AG09319 (cell line): Measurements from ENCODE around the gene DHRSX.

Experiments
- DNase-seq: peaks from one replicate; pipeline ENCODE4 v3.0.0-alpha.2; 2010; ENCODE audit warnings: low read depth; ENCODE audit errors: extremely low read depth
- TF ChIP-seq, protein P1 (sequence below): IDR thresholded peaks from 2 replicates; pipeline ENCODE4 v1.5.1; 2011; ENCODE audit warnings: low read depth, mild to moderate bottlenecking, inconsistent platforms, low read length, moderate library complexity

DHRSX gene

DNA sequence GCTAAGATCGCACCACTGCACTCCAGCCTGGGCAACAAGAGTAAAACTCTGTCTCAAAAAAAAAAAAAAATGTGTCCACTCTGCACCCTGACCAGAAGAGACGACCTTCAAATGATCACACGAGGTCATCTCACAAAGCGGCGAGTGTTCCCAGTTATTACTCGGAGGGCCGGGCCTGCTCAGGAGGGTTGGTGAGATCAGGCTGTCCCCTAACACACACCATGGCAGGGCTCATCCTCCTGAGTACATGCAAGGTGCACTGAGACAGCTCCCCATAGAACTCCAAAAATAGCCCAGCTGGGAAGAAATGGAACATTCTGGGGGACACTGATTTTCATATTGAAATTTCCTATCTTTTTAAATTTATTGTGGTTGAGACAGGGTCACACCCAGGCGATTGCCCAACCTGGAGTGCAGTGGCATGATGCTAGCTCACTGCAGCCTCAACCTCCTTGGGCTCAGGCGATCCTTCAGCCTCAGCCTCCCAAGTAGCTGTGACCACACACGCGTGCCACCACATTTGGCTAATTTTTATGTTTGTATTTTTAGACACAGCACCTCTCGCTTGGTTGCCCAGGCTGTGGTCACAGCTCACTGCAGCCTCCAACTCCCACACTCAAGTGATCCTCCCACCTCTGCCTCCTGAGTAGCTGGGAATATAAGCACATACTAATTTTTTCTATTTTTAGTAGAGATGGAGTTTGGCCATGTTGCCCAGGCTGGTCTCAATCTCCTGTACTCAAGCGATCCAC, 51.5 kb downstream of the DHRSX start:
- TF ChIP-seq, protein P1, sequence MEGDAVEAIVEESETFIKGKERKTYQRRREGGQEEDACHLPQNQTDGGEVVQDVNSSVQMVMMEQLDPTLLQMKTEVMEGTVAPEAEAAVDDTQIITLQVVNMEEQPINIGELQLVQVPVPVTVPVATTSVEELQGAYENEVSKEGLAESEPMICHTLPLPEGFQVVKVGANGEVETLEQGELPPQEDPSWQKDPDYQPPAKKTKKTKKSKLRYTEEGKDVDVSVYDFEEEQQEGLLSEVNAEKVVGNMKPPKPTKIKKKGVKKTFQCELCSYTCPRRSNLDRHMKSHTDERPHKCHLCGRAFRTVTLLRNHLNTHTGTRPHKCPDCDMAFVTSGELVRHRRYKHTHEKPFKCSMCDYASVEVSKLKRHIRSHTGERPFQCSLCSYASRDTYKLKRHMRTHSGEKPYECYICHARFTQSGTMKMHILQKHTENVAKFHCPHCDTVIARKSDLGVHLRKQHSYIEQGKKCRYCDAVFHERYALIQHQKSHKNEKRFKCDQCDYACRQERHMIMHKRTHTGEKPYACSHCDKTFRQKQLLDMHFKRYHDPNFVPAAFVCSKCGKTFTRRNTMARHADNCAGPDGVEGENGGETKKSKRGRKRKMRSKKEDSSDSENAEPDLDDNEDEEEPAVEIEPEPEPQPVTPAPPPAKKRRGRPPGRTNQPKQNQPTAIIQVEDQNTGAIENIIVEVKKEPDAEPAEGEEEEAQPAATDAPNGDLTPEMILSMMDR, result no peak
- DNase-seq, result no peak

DNA sequence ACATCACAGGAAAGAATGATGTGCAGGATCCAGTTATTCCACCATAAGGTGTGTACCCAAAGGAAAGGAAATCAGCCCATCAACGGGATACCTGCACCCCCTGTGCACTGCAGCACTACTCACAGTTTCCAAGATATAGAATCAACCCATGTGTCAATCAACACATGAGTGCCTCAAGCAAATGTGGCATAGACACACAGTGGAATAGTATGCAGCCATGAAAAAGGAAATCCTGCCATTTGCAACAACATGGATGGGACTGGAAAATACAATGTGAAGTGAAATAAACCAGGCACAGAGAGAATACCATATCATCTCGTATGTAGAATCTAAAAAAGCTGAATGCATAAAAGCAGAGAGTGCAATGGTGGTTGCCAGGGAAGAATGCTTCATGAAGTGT, 53.3 kb downstream of the DHRSX start:
- DNase-seq, result no peak

DNA sequence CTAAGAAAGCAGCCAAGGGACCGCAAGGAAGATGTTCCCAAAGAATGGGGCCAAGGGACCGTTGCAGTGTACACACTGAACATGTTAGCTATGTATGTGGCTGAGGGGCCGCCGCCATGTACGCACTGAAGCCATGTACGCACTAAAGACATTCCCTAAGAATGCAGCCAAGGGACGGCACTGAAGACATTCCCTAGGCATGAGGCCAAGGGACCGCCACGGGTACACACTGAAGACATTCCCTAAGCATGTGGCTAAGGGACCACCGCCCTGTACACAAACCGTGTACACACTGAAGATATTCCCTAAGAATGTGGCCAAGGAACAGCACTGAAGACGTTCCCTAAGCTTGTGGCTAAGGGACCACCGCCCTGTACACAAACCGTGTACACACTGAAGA, 54.0 kb downstream of the DHRSX start:
- TF ChIP-seq, protein P1, result no peak
- no peak for DNase-seq

More for the DNA sequence above, 53.3 kb downstream of the DHRSX start:
- TF ChIP-seq, protein P1, result no peak

DNA sequence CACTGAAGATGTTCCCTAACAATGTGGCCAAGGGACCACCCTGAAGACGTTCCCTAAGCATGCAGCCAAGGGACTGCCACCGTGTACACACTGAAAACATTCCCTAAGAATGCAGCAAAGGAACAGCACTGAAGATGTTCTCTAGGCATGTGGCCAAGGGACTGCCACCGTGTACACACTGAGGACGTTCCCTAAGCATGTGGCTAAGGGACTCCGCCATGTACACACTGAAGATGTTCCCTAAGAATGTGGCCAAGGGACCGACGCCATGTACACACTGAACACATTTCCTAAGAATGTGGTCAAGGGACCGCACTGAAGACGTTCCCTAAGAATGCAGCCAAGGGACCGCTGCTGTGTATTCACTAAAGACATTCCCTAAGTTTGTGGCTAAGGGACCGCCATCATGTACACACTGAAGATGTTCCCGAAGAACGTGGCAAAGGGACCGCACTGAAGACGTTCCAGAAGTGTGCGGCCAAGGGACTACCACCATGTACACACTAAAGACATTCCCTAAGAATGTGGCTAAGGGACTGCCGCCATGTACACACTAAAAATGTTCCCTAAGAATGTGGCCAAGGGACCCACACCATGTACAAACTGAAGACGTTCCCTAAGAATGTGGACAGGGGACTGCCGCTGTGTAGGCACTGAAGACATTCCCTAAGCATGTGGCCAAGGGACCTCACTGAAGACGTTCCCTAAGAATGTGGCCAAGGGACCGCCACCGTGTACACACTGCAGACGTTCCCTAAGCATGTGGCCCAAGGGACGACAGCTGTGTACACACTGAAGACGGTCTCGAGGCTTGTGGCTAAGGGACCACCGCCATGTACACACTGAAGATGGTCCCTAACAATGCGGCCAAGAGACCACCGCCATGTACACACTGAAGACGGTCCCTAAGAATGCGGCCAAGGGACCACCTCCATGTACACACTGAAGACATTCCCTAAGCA, 54.8 kb downstream of the DHRSX start:
- TF ChIP-seq, protein P1, result no peak
- no peak for DNase-seq

DNA sequence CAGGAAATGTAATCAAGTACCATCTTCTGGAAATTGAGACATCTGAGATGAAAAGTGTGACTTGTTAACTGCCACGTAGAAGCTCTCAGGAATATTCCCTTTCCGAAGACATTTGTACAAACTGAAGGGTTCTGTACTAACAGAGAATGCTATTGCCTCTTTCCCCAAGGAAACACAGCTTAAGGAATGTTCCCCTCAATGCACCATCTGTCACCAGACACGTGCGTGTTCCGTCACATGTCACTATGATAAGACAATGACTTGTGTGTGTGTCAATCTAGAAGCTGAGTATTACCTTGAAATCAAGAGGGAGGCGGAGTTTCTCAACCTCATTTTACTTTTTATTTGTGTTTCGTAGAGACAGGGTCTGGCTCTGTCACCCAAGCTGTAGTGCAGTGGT, 58.1 kb downstream of the DHRSX start:
- no peak for DNase-seq
- TF ChIP-seq, protein P1, result no peak

DNA sequence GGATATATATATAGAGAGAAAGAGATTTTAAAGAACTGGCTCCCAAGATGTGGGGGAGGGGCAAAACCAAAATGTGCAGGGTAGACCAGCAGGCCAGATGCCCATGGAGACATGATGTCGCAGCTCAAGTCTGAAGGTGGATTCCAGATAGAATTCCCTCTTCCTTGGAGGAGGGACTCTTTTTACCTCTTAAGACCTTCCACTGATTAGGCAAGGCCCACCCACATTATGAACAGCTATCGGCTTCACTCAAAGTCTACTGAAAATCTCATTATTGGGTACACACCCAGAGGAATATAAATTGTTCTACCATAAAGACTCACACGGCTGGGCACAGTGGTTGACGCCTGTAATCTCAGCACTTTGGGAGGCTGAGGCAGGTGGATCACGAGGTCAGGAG, 59.3 kb downstream of the DHRSX start:
- no peak for DNase-seq
- TF ChIP-seq, protein P1, result no peak

DNA sequence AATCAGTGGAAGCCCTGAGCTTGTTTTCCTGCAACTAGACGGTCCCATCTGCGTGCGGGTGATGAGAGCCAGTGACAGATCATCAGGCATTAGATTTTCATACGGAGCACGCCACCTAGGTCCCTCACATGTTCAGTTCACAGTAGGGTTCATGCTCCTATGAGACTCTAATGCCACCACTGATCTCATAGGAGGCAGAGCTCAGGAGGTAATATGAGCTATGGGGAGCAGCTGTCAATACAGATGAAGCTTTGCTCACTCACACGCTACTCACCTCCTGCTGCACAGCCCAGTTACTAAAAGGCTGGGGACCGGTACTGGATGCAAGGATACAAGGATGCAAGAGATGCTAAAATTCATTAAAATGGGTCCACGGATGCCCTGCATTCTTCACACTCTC, 61.2 kb downstream of the DHRSX start:
- no peak for DNase-seq
- TF ChIP-seq, protein P1, result no peak
